Measurements from ENCODE around the gene IL16.
A peak's percentile ranks its signal among the peaks of the same experiment; 100 is the strongest.
"Not testable (repeated sequence)": the region's sequence is repeated elsewhere in the genome, so short reads cannot be mapped to it uniquely, and the experiment has no call there.

IL16 gene

DNA sequence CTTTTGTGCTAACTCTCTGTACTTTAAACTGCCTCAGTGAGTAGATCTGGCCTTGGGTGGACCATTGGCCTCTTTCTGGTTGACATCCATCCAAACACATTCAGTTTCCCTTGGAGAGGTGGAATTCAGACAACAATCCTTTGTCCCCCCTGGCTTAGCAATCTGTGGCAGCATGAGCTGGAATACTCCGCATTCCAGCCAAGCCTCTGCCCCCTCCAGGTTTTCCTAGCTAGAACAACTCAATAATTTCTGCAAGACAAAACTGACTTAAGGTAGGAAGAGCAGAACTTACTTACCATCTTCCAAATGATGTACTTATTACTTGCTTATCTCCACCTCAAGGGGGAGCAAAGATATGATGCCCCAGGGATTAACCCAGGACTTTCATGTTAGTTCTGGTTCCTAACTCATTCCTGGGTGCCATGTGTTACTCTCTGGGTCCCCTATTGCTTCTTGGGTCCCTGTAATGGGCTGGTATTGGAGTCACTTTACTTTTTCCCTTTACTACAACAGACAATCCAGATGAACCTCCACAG lies 21.8 kb upstream of the IL16 start:
- no peak for DNase-seq (ENCODE audit: low read depth)

DNA sequence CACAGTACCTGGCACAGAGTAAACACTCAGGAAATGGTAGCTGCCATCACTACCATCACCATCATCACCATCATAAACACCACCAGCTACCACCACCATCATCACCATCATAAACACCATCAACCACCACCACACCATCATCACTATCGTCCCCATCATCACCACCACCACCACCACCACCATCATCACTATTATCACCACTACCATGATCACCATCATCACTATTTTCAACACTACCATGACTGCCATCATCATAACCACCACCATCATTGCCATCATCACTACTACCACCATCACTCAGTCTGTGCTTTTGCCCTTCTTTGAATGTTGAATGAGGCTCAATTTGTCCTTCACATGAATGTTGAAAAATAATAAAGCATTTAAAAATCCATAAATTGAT lies 21.2 kb upstream of the IL16 start:
- DNase-seq (ENCODE audit: low read depth): no peak

DNA sequence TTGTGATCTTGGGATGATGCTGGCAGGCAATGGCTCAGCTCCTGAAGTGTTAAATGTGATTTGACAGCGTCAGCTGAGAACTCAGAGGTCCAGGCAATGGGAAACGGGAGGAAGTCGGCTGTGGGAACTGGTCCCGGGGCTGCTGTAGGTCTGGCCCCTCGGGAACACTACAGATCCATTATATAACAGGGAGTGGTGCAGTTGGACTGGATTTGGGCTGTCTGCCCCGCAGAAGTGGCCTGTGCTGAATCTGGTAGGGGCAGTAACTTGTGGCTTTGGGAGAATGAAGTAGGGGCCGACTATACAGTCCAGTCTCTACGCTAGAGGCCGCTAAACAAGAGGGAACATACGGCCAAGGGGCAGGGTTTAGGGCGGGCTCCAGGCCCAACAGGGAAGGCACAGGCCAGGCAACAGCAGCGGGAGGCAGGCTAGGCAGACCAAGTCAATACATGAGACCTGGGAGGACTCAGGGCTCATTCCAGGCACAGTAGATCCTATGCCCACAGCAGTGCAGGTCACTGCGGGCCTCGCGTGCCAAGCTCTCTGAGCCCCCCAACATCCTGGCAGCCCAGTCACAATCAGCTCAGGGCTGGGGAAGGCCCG lies 20.3 kb upstream of the IL16 start:
- no peak for DNase-seq (ENCODE audit: low read depth)

DNA sequence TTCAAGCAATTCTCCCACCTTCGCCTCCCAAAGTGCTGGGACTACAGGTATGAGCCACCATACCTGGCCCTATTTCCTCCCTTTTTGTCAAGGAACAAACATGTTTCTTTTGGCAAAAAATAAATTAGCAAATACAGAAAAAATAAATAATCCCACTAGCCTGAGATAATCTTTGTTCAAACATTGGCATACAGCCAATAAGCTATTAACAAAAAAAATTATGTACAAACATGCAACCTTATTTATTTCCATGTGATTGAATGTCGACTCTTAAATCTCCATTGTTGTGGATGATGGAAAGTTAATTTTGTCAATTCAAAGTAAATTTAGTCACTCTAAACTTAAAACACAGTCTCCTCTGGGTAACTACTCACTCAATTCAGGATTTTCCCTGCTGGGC lies 18.3 kb upstream of the IL16 start:
- DNase-seq (ENCODE audit: low read depth): no peak

DNA sequence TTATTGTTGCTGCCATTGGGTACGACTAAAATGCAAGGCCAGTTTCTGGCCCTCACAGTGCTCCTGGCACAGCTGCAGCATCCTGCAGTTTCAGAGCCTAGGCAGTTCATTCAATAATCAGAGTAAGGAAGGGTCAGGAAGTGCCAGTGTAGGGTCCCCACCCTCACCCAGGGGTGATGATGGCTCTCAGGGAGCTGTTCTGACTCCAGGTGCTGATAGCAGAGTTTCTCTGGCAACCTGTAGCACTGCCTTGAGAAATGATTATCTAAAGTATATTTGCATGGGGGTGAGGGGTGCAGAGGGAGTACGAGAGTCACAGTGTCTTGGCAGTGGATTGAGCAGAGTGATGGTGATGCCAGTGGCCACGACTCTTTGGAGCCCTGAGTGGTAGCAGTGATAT lies 15.5 kb upstream of the IL16 start:
- DNase-seq (ENCODE audit: low read depth): no peak

DNA sequence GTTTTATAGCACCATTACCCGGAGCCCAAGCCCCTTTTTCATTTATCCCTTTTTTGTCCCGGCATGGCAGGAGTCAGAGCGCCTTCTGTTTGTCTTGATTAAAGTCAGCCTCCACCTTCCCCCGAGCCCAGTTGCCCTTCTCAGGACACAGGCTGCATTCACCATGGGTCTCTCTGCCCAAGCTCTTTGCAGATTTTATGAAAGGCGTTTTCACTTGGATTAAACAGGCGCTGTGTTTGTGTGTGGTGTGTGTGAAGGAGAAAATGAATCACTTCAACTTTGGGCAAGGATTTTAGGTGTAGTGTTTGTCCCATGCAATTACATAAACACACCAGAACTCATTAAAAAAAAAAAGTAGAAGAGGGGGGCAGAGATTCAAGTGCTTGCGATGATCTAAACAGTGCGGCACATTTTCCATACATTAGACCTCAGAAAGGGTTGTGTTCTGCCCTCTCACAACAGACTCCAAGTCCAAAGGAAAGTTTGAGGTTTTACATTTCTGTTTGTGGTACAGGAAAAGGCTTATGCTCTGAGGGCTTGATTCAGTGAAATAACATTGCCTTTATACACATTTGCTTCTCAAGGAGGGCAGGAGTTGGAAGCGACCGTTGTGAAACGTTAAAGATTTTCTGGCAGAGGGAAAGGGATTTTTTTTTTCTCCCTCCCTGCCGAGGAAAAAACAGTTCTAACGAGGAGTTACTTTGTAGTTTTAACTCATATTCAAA lies 14.5 kb upstream of the IL16 start:
- DNase-seq (ENCODE audit: low read depth): no peak

DNA sequence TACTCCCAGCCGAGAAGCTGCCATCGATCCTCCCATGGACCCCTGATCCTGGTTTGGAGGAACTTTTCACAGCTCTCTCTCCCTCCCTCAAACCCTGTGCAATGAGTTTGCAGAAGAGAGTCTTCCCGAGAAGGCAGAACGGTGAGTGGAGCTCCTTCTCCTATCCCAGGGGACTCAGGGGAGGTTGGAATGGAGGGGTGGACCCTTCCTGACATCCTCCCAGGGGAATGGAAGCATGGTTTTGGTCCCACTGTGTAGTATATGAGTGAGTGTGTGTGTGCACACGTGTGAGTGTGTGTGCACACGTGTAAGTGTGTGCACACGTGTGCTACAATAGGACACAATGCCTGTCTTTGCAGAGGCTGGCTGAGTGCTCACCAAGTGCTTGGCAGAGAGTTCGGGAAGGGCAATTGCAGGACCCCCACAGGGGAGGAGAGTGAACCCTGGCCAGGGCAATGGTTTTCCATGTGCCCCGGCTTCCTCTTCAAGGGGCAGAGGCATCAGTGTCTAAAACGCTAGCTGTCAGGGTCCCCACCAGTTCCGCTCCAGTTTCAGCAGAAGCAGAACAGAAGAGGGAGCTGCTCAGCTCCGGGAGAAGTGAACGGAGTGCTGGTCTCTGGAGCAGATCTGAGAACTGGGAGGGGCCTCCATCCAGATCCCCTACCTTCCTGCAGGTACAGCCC lies 13.8 kb upstream of the IL16 start:
- DNase-seq (ENCODE audit: low read depth): no peak

DNA sequence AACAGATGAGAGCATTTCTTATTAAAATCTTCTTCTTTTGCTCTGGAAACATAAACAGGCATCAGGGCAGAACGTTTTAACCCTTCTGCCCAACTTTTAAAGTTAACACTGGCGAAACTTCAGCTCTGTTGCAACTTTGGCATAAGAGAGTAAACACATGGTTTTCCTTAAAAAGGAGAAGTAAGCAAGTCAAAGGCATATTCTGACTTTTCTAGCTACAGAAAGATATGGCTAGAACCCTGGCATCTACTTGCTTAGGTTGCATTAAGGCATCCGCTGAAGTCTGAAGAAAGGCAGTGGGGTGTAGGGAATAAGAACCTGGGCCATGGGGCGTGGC lies 13.3 kb upstream of the IL16 start:
- DNase-seq (ENCODE audit: low read depth): no peak

DNA sequence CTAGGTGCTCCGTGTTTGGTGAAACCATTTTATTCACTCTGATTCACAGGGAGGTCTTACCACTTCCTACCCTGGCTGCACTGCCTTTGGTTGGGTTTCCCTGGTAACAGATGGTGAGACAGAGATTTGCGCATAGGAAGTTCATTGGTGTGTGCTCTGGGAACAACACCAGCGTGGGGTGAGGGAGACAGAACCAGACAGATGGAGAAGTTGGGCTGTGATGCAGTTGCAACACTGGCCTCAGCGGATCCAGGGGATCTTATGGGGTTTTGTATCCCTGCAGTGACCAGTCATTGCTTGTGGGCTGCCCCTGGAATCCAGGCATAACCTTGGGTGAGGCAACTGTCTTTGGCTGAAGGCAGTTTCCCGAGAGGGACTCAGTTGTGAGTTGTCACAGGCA lies 12.5 kb upstream of the IL16 start:
- no peak for DNase-seq (ENCODE audit: low read depth)

DNA sequence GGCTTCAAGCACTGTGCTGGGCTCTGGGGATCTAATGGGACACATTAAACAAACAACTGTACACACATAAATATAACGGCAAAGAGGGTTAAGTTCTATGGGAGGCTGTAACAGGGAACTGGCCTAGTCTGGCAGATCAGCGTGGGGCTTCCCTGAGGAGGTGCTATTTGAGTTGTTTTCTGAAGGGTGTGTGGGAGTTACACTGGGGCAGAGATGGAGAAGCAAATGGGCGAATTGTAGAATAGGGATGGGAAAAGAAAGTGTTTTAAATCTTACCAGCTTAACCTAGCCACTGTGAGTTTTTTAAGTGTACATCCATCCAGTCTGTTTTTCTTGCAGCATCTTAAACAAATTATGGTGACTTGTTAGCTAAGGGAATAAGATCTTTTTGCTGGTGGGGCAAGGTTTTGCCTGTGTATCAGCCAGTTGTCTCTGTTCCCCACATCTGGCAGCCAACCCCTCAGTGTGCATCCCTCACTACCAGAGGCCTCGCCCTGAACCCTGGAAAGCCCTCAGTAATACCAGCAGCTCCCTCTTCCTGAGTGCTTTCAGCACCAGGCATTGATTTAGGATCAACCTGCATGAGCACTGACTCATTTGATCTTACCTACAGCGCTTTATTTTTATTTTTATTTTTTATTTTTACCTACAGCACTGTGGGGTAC lies 10.9 kb upstream of the IL16 start:
- DNase-seq (ENCODE audit: low read depth): no peak

DNA sequence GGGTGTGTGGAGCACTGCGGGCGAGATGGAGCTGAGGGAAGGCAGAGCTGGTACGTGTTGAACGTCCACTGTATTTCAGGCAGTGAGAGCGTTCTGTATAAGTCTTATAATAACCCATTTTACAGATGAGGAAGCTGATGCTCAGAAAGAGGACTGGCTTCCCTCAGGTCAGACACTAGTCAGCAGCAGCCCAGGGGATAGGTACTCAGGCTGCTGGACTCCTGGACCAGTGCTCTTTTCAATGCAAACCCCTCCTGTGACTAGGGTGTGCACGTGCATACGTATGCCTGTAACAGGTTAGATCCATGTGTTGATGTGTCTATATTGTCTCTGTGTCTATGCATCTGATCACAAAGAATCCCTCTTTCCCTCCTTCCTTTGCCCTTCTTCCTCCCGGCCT lies 8.3 kb upstream of the IL16 start:
- DNase-seq (ENCODE audit: low read depth): no peak

DNA sequence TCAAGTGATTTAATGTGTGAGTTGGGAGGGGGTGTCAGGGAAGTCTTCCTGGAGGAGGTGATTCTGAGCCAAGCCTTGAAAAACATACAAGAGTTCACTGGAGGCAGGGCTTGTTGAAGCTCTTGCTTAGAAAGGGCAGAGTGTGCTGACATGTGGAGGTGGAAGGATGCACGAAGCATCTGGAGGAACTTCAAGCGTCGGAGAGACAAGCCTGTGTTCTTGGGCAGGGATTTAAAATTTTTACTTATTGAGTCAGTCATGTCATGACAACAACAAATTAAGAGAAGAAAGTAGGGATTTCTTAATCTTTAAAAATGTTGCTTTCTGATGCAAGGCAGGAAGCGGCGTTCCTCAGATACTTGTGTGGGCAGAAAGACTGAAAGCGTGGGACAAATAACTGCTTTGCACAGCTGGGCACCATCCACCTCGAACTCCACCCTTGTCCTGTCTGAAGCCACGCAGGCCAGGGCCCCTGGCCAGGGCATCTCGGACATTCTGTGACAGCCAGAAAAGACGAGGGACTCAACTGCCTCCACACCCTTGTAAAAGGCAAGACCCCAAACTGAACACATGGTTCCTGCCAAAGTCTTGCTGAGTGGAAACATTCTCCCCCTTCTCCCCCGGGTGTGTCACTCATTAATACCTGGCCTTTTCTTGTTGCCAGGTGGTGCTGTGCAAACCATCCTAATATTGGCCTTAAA lies 6.9 kb upstream of the IL16 start:
- peak; percentile 95 for DNase-seq (ENCODE audit: low read depth)

DNA sequence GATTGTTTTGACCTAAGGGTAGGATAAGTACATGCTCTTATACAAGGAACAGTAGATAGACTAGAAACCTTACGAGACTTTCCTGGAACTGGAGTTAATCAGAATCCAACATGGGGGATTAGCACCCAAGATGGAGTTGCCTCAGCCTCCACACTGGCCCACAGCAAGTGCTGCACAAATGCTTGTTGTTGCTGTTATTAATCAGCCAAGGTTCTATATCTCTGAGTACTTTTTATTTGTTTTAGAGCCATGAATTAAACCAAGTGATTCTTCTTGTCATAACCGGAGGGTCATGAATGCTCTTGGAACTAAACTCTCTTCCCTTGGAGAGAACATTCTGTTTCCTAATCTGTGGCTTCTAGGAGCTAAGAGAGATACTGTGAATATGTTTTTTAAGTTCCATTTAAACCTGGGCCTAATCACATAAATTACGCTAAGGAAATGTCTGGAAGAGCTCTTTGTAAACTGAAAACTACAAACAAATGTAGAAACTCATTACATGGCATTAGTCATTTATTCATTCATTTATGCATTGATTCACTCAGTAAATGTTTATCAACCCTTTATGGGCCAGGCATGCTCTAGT lies 5.7 kb upstream of the IL16 start:
- DNase-seq (ENCODE audit: low read depth): no peak

DNA sequence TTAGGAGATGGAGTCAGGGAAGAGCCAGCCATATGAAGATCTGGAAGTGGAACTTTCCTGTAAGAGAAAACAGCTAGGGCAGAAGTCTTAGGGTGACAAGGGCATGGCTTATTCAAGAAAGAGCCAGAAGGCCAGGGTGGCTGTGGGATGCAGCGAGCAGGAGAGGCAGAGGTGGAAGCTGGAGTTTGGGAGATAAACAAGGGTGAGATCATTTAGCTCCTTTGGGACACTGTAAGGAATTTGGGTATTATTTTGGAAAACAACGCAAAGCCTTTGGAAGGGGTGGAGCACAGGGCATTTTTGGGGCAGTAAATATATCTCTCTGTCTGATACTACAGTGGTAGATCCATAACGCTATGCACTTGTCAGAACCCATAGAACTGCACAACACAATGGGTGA lies 5.0 kb upstream of the IL16 start:
- DNase-seq (ENCODE audit: low read depth): no peak

DNA sequence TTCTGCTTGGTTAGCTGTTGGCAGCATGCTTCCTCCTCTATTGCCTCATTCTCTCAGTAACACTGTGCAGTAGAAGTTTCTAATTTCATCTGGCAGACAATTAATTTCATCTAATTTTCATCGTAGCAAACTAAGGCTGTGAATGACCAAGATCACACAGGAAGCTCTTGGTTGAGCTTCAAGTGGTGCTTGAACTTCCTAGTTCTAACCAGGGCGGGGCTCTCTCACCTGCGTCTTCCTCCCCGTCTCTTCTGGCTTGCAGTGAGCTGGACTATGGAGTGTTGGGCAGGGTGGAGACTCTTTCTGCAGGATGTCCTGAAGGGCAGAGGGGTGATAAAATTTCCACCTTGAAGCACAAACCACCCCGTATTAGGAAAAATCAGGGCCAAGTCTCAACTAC lies 2.0 kb upstream of the IL16 start:
- DNase-seq (ENCODE audit: low read depth): no peak

DNA sequence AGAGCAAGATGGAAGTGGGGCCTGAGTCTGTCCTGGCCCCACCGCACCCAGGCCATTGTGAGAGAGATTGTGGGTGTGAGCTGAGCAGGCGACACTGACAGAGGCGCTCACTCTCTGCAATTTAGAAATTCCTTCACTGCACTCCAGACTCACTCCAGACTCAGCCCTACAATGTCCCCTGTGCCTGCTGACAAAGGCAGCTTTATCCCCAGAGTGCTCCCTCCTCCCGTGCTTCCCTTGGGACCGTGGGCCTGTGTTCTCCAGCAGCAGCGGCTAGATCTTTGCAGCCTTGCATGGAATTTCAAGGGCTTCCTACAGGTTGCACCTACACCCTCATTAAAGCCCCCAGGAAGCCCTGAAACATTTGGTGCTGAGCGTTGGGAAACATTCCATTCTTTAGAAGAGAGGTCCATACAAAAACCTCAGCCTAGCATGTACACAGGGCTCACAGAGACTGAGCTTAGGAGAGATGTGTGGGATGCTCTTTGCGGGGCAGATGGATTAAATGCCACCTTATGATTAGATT lies 1.3 kb upstream of the IL16 start:
- no peak for DNase-seq (ENCODE audit: low read depth)

DNA sequence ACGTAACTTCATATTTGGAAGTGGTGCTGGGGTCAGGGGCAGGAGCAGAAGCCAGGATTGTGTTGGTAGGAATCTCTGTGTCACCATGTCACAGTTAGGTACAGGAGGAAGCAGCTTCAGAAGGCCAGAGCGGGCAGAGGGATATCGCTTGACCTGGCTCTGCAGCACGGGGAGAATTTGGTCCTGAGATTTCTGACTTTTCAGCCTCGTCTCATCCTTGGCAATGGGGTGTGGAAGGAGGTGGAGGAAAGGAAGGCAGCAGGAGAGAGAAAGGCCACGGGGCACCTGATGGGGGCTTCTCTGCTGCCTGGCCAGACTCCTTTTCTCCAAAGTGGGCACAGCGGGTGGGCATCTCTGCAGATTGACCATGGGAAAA lies 564 bp downstream of the IL16 start:
- DNase-seq (ENCODE audit: low read depth): no peak

DNA sequence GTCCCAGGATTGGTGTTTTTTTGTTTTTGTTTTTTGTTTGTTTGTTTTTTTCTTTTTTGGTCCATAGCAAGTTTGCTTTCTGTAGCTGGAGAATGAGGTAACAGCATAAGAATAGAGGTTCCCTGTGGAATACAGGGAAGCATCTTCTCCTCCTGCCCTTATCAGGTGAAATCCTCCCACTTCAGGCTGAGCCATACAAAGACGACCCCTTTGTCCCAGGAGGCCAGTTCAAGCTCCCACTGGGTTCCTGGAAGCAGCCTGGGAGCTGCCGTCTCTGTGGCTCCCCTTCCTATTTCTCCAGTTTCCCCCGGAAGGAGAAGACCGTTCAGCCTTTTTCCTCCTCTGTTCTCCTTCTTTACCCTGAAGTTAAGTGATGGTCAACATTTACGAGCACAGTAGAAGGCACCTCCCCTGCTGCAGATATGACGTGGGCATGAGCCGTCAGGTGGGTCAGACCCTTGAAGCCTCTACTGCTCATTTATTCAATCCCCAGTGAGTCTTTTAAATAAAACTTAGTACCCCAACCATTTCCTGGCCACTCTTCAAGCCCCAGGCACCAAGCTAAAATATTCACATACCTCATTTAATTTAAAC lies 1.1 kb downstream of the IL16 start:
- DNase-seq (ENCODE audit: low read depth): no peak

DNA sequence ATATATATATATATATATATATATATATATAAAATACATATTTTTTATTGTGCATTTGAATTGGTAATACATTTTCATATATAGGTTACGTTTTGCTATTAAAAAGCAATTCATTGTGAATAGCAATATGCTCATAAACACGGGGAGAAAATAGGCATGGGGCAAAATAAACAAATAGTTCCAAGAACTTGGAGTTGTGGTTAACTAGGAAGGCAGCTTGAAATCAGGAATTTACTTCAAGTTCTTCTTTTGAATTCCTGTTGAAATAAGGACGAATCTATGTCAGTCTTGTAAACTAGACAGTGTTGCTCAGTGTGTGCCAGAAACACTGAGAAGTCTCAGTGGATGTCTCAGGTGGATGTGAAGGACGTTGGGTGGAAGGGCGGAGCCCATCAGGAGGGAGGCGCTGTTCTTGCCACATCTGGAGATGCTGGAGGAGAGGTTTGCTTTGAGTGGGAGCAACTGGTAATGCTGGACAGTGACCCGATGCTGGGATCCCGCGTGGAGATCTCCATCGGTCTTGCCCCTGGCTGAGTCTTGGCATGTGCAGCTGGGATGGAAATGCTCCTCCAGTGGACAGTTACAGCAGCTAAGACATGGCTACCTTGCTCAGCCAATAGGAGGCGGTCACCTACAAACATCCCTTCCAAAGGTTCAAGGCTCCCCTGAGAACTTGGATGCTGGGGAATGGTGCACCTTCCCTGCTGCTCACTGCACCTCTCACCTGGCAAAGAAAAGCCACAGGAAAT lies 2.5 kb downstream of the IL16 start:
- DNase-seq (ENCODE audit: low read depth): no peak

DNA sequence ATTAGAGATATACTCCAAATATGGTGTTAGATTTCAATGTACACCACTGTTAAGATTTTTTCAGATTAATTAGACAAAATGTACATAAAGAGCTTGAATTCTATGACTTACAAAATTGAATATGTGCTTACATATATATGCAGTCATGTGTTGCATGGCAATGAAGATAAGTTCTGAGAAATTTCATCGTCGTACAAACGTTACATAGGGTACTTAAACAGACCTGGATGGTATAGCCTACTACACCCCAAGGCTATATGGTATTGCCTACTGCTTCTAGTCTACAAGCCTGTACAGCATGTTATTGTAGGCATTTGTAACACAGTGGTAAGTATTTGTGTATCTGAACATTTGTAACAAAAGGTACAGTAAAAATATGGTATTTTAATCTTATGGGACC lies 9.3 kb downstream of the IL16 start:
- no peak for DNase-seq (ENCODE audit: low read depth)

DNA sequence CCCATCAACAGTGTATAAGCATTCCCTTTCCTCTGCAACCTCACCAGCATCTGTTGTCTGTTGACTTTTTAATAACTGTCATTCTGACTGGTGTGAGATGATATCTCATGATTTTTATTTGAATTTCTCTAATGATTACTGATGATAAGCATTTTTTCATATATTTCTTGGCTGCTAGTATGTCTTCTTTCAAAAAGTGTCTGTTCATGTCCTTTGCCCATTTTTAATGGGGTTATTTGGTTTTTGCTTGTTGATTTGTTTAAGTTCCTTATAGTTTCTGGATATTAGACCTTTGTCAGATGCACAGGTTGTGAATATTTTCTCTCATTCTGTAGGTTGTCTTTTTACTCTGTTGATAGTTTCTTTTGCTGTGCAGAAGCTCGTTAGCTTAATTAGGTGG lies 11.3 kb downstream of the IL16 start:
- DNase-seq (ENCODE audit: low read depth): not testable (repeated sequence)
